Astrocyte (in vitro differentiated cells and primary cell): Measurements from ENCODE around the gene KRTCAP2.

Experiments used
- EZH2 ChIP-seq: IDR thresholded peaks from 2 replicates; pipeline ENCODE4 v1.6.1; 2012; ENCODE audit warnings: mild to moderate bottlenecking, low read length, inconsistent platforms; ENCODE audit not compliant: insufficient read depth
- TF ChIP-seq, protein P1 (sequence below): IDR thresholded peaks from 2 replicates; pipeline ENCODE4 v1.5.1; 2011; ENCODE audit warnings: low read depth, mild to moderate bottlenecking, inconsistent platforms, low read length, moderate library complexity; ENCODE audit not compliant: insufficient read depth

DNA sequence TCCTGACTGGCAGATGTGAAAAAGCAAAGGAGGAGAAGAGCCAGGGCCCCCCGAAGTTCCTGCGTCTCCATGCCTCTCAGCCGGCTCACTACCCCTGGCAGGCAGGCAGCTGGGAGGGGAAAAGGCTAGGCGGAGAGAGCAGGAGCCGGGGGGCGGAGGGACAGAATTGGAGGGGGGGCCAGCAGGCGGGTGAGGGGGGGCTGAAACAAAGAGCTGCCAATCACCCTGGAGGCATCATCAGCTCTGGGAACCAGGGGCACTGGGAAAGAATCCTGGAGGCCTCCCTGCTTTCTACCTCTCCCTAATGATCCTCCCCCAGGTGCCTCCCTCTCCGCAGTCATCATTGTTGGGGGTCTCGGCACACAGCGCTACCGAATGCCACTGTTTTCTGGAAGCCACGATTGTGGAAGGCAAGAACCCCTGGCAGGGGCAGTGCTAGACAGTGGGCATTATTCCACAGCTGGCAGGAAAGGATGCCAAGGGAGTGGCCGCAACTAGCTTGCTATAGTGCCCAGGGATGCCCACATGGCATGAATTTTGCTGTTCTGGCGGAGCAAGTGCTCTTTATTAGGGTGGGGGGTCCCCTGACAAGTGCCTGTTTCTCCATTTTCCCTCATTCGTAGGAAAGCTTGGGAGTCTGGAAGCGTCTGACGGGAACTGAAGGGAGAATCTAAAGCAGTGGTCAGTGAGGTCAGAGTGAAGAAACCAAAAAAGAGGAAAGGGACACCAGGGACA, 34.9 kb upstream of the KRTCAP2 start, which contains the start of gene THBS3:
- TF ChIP-seq, protein P1, sequence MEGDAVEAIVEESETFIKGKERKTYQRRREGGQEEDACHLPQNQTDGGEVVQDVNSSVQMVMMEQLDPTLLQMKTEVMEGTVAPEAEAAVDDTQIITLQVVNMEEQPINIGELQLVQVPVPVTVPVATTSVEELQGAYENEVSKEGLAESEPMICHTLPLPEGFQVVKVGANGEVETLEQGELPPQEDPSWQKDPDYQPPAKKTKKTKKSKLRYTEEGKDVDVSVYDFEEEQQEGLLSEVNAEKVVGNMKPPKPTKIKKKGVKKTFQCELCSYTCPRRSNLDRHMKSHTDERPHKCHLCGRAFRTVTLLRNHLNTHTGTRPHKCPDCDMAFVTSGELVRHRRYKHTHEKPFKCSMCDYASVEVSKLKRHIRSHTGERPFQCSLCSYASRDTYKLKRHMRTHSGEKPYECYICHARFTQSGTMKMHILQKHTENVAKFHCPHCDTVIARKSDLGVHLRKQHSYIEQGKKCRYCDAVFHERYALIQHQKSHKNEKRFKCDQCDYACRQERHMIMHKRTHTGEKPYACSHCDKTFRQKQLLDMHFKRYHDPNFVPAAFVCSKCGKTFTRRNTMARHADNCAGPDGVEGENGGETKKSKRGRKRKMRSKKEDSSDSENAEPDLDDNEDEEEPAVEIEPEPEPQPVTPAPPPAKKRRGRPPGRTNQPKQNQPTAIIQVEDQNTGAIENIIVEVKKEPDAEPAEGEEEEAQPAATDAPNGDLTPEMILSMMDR, result no peak
- no peak for TF ChIP-seq EZH2
